GM18861 (cell line): ENCODE measurements around the gene PIPOX.

Experiments
- ATAC-seq: cut with Tn5 transposase; IDR thresholded peaks from one replicate; pipeline ENCODE4 v1.9.1; 2021; ENCODE audit not compliant: unreplicated experiment

PIPOX gene, protein sequence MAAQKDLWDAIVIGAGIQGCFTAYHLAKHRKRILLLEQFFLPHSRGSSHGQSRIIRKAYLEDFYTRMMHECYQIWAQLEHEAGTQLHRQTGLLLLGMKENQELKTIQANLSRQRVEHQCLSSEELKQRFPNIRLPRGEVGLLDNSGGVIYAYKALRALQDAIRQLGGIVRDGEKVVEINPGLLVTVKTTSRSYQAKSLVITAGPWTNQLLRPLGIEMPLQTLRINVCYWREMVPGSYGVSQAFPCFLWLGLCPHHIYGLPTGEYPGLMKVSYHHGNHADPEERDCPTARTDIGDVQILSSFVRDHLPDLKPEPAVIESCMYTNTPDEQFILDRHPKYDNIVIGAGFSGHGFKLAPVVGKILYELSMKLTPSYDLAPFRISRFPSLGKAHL

DNA sequence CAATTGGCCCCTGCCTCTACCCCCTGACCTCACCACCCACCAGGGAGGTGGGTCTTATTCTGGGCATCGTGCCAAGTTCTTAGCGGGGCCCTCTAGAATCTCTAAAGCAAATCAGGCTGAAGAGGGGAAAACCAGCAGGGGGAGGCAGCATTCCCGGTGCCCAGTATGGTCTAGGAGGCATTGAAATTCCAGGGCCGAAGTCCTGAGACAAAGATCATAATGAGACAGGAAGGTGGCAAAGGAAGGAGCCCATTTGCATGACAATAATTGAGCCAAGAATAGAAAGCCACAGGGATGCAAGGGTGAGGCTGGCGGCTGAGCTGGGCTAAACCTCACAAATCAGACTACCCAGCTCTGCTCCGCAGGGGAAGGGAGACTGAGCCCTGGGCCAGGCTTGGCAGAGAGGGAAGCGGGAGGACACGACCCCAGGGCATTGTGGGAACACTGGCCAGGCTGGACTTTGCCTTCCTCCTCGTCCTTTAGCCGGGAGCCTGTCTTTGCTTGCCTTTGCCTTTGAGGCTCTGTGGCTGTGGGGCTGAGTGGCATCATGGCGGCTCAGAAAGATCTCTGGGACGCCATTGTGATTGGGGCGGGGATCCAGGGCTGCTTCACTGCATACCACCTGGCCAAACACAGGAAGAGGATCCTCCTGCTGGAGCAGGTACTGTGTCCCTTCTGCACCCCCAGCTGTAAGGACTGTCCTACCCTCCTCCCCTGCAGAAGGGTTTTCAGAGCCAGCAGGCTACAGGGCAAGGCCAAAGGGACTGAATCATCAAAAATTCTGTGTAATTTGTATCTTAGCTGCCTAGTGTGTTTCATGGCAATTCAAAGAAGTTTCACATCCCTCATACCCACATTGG, at the start of gene PIPOX:
Gene PIPOX (plus strand): TSS at position 463 of the 860 bp plus-strand sequence. CDS start 85 bp downstream, at position 548.
- no peak for ATAC-seq

DNA sequence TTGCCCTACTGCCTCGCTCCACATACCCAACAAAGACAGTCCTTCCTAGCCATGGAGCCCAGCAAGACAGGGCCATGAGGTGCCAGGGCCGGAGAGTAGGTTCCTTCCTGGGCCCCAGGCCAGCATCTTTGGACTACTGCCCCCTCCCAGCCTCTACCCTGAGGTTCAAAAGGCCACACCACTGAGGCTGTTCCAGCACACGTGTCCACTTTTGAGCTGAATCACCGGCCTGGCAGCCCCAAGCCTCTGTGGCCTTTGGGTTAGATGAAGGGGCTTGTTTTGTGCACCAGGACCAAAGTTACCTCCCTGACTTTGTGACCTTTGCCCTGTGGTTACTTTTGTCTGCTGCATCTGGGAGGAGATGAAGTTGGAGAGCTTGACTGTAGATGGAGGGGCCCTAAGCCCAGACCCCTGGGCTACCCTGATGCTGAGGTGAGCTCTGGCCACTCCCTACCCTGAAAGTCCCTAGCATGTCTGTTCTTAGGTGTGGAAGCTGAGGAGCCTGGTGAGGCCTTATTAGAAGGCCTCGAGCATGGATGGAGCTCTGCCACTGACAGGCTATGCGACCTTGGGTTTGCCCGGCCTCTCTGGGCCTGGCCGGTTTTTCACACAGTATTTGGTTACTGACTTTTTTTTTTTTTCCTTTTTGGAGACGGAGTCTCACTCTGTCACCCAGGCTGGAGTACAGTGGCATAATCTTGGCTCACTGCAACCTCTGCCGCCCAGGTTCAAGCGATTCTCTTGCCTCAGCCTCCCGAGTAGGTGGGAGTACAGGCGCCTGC, 49.1 kb upstream of the PIPOX start:
- no peak for ATAC-seq

DNA sequence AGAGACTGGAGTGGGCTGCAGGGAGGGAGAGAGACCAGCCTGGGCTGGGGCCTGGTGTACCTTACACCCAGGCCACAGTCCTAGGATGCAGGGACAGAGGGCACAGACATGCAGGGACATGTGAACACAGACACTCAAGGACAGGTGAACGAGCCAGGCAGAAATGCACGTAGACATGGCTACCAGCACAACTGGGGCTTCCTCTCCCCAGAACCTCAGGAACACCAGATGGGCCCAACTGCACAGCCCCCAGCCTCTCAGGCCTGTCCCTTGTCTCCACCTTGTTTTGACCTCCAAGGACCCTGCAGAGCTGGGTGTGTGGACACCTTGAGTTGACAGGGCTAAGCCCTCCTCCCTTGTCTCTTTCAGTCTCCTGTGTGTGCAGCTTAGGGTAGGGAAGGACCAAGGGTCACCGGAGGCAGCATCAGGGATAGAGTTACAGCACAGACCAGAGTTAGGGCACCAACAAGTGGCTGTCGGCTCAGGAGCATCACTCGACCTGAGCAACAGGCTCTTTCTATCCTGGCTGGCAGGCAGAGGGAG, 46.3 kb upstream of the PIPOX start:
- ATAC-seq = no peak

DNA sequence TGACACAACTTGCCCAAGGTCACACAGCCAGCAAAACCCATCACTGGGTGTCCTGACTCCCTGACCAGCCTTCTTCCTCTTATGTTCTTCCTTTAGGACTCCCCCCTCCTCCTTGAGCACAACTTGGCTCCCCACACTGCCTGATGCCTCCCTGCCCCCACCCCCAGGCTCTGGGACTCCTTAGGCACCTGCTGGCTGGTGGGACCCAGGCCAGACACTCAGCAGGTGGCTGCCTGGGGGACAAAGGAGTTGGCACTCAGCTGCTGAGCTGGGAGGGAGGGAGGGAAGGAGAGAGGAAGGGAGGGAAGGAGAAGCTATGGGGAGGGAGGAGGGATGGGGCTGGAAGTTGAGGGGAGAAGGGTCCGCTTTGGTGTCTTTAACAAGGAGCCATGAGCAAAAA, 45.1 kb upstream of the PIPOX start:
- ATAC-seq = no peak

DNA sequence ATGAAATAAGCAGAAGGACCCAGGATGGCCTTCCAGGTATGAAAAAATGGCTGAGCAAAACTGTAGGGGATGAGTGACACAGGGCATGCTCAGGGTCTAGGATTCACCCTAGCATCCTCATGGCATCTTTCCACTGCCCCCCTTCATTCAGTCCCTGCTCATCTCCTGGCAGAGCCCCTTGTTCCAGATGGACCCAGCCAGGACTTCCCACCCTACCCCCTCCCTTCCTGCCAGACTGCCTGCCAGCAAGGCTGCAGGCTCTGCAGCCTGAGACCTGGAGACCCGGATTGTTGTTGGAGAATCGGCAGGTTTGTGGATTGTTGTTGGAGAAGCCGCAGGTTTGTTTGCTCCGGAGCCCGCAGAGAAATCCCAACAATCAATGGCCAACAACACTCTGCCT, 43.7 kb upstream of the PIPOX start:
- ATAC-seq = no peak

DNA sequence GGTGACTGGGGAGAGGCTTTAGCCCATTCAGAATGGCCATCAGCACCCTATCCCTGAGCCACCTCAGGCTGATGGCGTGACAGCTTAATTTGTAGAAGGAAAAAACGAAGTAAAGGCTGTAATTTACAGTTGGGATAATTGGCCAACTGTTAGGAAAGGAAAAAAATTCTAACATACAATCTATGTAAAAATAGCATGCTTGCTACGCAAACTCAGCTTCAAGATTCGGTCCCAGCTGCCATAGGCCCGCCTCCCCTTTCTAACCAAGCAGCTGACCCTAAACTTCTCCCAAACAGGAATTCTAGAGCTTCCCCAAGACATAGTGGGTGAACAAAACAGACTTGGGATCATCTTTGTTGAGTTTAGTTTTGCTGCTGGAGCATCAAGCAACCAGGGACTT, 42.0 kb upstream of the PIPOX start:
- no peak for ATAC-seq

DNA sequence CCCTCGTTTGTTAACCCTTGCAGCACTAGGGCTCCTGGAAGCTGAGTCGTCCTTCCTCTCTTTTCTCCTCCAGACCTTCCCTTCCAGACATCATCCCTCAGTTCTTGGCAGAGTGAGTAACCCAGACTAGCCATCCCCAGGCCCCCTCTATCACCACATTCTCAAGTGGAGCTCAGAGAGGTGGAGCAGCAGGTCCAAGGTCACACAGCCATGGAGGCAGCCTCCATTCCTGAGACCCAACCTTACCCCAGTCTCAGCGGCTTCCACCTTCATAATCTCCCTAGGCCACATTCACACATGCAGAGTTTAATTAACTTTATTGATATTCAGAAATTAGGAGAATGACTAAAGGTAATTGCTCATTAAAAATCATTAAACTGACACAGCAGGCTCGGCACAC, 40.1 kb upstream of the PIPOX start:
- no peak for ATAC-seq

DNA sequence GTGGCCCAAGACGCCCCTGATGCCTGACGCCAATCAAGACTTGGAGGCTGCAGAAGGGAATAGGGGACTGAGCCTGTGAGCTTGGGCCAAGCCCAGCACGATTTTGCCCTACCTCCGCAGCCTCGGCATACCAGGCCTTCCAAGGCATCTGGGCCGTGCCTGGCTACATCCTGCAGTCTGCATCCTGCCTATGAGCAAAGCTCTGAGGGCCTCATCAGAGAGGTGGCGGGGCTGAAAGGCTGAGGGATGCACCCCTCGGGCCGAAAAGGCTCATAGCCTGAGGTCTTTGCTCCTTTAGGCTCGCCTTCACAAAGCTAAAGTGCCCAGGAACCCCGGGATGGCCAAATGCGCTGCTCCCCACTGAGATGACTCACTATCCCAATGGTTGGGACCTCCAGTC, 39.7 kb upstream of the PIPOX start:
- no peak for ATAC-seq

DNA sequence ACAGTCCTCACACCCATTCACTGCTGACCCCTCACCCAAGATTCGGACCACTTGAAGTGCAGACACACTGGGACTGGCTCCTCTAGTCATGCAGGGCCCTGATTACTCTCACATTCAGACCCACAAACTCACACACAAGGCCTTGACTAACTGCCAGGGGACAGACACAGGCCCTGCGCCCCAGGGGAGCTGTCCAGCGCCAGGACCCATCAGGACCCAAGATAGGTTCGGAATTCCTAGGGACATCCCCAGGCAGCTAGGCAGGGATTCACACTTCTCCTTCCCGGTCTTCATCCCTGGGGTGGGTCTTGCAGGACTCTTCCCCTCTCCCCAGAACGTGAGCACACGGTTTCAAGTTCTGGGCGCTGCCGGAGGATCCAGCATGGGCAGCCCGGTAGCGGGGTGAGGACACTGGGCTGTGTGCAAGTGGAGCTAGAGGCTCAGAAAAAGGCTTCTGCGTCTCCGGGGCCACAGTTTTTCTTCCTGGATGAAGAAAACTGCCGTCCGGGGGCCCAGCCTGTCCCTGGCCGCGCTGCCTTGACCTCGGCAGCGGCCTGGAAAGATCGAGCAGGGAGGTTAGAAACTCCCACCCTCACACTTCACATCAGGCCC, 38.8 kb upstream of the PIPOX start:
- no peak for ATAC-seq

DNA sequence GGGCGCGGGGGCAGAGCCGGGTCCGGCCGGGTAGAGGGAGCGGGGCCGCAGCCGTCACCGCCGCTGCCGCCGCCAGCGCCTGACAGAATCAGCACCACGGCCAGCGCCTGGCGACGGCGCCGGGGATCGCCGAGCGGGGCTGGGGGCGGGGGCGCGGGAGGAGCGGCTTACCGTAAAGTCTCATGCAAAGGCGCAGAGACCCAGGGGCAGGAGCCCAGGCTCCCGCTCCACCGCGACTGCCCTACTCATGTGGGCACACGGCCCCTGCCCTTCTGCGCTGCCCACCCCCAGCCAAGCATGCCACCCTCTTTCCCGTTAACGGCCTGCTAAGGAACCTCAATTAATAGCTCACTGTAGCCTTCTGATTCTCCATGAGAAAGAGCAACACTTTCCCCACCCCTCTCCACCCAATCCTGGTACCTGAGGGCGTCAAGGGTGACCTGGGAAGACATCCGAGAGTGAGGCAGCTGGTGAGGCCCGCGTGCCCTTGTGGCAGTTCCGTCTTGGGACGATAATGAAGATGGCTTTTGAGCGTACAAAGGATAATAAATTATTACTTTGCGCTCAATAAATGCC, 36.9 kb upstream of the PIPOX start, which contains the start of gene SEZ6:
Gene SEZ6 (minus strand): TSS at position 98 of the 576 bp plus-strand sequence. CDS start 164 bp downstream, outside the sequence.
- no peak for ATAC-seq

DNA sequence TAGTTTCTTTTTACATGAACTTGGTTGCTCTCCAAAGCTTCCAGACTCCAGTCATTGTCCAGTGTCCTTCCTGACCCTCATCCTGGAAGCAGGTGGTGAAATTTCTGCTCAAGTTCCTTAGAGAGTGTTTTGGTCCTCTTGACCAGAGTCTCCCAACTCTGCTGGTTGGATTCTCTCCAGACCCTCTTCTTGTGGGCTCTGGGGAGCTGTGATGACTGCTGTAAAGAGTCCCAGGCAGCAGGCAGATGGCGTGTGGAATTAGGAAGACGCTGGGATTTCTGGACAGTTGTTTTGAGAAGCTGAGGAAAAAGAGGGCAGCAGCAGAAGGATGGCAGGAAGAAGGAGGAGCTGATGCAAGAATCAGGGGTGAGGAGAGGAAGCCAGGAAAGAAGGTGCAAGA, 35.5 kb upstream of the PIPOX start:
- ATAC-seq = no peak

DNA sequence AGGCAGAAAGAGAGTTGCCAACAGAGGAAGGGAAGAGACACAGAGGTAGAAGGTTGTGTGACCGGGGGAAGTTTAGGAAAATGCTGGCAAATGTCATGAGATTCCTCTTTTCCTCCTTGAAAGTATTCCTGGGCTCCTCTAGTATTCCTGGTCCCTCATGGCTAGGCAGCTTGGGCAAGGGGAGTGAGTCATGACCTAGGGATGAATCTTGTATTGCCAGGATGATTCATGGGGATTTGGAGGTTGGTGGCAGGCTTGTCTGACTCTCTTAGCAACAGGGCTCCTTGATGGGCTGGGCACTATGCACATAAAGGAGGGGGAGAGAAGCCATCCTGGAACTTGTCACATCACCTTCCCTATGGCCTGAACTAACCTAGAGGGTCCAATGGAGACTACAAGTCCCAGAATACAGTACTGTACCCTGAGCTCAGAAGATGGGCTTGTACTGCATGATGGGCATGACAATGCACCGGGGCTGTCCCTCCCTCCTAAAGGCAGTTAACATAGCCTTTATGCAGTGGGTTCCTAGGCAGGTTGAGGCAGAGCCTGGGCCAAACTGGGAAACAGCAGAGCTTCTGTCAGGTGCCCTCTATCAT, 35.0 kb upstream of the PIPOX start:
- no peak for ATAC-seq

DNA sequence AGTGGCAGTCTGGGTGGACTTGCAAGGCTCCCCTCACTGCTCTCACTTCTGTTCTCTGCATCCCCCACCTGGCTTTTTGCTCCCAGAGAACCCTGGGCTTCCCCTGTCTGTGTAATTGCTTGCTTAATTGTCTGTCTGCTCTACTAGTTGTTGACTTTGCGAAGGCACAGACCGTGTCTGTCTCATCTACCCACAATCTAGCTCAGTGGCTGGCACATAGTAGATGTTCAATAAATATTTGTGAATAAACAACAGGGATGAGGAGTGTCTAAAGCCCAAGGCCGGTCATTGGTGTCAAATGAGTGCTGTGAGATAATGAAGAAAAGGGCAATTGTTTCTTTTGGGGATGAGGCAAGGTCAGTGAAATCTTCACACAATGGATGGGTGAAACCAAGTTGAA, 34.4 kb upstream of the PIPOX start:
- no peak for ATAC-seq

DNA sequence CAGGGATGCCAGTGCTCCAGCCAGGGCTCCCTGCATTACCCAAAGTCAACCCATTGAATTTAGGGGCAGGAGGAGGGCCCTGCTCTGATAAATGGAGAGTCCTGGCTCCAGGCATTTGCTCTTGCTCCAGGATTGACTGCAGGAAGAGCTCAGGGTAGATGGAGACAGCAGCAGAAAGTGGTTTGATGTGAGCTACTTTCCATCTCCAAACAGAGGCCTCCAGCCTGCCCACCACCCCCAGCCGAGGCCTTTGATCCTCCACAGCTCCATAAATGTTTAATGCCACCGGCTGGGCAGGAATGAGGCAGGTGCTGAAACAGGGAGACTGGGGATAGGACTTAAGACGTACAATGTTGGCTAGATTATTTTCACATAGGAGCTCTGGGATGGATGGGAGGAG, 32.8 kb upstream of the PIPOX start:
- no peak for ATAC-seq

DNA sequence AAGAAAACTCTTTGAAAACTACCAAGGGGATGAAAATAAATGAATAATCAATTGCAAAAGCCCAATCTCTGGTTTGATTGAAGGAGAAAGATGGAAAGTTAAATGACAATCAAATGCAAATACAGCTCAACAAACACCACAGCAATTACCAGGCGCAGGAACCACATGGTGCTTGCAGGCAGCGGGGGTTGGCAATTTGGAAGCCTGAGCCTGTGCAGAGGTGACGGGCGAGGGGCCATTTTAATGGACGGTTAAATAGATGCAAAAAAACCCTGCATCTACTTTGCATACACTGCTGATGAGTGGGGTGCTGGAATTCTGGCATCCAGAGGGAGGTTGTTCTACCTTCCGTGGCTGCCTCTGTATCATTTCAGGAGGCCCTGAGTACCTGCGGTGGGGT, 32.4 kb upstream of the PIPOX start:
- ATAC-seq = no peak

DNA sequence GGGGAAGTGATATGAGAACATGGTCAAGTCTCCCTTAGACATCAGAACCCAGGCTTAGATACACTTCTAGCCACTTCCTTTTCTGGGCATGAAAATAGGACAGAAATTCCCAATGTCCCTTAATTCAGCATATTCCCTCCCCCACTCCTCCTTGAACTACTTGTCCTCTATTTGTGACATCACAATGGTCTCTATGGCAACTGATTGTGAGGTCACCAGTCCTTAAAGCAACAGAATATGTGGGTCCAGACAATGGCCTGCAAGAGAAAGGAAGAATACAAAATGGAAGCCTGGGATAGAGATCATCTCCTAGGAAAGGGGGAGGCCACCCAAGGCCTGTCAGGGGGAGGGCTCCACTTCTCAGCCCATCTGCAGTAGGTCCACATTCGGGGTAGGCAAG, 30.4 kb upstream of the PIPOX start:
- no peak for ATAC-seq

DNA sequence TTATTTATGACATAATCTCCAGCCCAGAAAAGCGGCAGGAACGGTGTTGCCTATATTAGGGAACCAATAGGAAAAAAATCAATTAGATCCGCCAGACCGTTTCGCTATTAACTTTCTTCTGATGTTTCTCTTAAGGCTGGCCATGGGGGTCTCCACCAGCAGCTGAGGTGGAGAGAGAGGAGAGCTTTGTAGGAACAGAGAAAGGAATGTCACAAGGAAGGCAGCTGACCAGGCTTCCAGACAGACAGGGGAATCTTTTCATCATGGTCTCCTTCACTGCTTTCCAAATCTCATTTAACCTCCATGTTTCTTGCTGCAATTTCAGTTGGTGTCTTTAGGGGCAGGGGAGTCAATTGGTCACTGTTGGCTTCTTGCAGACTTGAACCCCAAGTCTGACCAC, 28.2 kb upstream of the PIPOX start:
- ATAC-seq = no peak

DNA sequence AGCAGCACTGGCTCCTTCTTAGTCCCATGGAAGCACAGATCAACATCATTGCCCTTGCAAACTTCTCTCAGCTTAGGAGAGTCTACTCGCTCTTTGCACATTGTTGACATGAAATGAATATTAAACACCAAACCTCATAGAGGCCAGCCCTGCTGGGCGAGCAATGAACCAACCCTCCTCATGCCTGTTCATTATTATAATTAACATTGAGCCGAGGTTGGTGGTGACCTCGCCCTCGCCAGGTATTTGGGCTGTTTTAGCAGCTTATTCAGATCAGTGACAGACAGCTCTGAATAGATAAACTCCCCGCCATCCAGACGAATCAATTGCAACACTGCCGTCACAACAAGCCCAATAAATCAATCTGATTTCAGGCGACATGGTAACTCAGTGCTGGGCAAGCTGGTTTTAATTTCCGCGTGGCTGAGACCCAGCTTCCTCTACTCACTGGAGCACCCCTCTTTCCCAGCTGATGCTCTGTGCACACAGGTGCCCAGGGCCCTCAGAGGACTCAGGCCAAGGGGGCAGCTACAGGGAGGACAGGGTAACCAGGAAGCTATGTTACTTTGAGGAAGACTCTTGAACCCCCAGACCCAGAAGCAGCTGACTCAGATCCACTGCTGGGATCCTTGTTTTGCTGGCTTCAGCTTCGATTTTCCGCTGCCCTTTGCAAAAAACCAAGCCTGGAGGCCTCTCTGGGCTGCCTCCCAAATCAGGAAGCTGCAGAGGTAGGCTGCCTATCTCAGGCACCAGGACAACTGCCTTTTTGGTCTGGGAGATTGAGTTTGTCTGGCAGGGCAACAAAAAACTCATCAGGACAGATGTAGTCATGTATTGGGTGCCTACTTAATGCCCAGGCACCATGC, 26.4 kb upstream of the PIPOX start:
- no peak for ATAC-seq
